ENCODE data around the gene GNAT3. TPM values are rescaled to one million over a fixed set of nuclear protein-coding genes. Genes with fewer than 3 reads are reported as not detected.

Gene GNAT3
- total RNA-seq, 1 experiment from 2014 or later, result not detected

DNA sequence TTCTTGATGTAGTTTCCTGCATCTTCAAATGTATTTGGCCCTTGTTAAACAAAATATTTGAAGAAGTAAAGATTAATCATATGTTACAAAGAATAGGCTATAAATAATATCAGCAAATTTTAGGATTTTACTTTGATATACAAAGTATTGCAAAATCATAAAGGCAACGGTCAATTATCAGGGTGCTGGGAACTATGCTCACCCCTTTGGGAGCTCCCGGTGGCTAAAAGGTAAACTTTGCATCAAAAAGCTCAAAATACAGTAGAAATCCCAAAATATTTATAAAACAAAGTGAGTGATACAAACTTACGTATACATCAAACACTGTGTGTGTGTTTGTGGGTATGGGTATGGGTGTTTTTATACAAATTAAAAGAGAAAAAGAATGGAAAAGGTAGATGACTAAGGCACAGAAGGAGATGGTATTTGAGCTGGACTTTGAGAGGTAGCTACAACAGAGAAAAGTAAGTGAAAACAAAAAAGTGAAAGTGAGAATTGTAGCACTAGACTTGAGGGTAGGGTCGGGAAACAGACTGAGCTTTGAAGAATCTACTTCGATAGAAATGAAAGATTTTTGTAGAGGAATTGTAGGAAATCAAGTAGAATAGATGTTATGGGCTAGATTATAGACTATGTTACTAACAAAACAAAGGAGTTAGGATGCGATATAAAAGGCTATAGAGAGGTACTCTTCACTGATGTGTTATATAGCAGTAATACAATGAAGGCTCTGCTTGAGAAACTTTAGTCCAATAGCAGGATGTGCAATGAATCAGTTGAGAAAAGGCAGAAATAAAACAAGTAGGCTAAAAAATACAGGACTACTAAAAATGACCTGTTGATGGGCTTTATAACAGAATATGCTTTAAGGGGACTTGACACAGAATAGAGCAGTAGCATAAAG is 52.8 kb downstream of the GNAT3 start:
- H2AFZ ChIP-seq (ENCODE audit: low read depth, low read length, poor library complexity, severe bottlenecking), result peak overlapping the region; percentile 36
- BruUV-seq (replicated peaks), result no TSS peak

More for the DNA sequence above, 52.8 kb downstream of the GNAT3 start:
- ATAC-seq (no peak), DNase-seq (ENCODE audit: low read depth, low spot score) (no peak)
- Histone ChIP-seq H3K4me2 (ENCODE audit: low read length) (no peak overlapping the region), H3K9ac (ENCODE audit: low read length) (no peak overlapping the region), H3K27ac (ENCODE audit: low read depth, low read length) (no peak overlapping the region), H3K4me1 (ENCODE audit: control insufficient read depth in 1 of 2, insufficient read depth in 2 of 2, low read length in 2 of 2) (no peaks in the 10 kb centered on the region), H3K79me2 (ENCODE audit: insufficient read depth, low read length) (no peaks in the 10 kb centered on the region), H3K9me2 (ENCODE audit: insufficient read depth) (no peaks in the 10 kb centered on the region), H3K4me3 (replicated peaks in 1 of 2; ENCODE audit: low read depth in 1 of 2, low read length in 2 of 2) (no peak overlapping the region), H3K27me3 (ENCODE audit: insufficient read depth, low read length) (no peaks in the 10 kb centered on the region), H3K9me3 (ENCODE audit: control insufficient read depth in 1 of 2, insufficient read depth in 1 of 2, low read depth in 1 of 2, low read length in 2 of 2) (no peaks in the 10 kb centered on the region), H3K36me3 (ENCODE audit: control insufficient read depth in 1 of 2, insufficient read depth in 2 of 2, low read length in 2 of 2) (no peaks in the 10 kb centered on the region), H4K20me1 (ENCODE audit: insufficient read depth) (no peaks in the 10 kb centered on the region)
- ChIA-PET POLR2A (no interaction called here), CTCF (interaction anchor here (1.1 to 1.2 kb wide), 2 partner anchors 200 to 1011 kb away, joined by 3 read pairs; no protein-coding TSS in a partner anchor), RAD21 (ENCODE audit: low non-redundant PET in 1 of 2, low total read pairs in 2 of 2, uncharacterized antibody in 2 of 2, unreplicated experiment in 2 of 2) (no interaction called here)
- intact Hi-C loops (cut with micrococcal nuclease), result loop anchor here (10.0 kb wide), 2 partner anchors 654 to 1164 kb away; no protein-coding TSS in a partner anchor
- TF ChIP-seq RAD21 (IDR thresholded peaks at IDR 0.05; ENCODE audit: low read depth) (no peak), SRF (IDR thresholded peaks at IDR 0.05; ENCODE audit: low read depth) (no peak), POLR2AphosphoS5 (IDR thresholded peaks at IDR 0.05; ENCODE audit: low read depth, low read length) (no peak), EZH2 (IDR thresholded peaks at IDR 0.05) (no peak), CBX3 (IDR thresholded peaks at IDR 0.05; ENCODE audit: low read depth) (no peak), ZNF274 (IDR thresholded peaks at IDR 0.05; ENCODE audit: low read depth, low read length) (no peak), POLR2A (IDR thresholded peaks at IDR 0.05; ENCODE audit: borderline replicate concordance, extremely low read depth, insufficient read depth, insufficient read length) (no peak), CEBPB (IDR thresholded peaks at IDR 0.05; ENCODE audit: low read depth) (no peak), SIN3A (IDR thresholded peaks at IDR 0.05; ENCODE audit: low read depth) (no peak), EZH2phosphoT487 (IDR thresholded peaks at IDR 0.05; ENCODE audit: borderline replicate concordance) (no peak)
- TF ChIP-seq, protein P1, sequence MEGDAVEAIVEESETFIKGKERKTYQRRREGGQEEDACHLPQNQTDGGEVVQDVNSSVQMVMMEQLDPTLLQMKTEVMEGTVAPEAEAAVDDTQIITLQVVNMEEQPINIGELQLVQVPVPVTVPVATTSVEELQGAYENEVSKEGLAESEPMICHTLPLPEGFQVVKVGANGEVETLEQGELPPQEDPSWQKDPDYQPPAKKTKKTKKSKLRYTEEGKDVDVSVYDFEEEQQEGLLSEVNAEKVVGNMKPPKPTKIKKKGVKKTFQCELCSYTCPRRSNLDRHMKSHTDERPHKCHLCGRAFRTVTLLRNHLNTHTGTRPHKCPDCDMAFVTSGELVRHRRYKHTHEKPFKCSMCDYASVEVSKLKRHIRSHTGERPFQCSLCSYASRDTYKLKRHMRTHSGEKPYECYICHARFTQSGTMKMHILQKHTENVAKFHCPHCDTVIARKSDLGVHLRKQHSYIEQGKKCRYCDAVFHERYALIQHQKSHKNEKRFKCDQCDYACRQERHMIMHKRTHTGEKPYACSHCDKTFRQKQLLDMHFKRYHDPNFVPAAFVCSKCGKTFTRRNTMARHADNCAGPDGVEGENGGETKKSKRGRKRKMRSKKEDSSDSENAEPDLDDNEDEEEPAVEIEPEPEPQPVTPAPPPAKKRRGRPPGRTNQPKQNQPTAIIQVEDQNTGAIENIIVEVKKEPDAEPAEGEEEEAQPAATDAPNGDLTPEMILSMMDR (IDR thresholded peaks at IDR 0.05 in 2 of 3, conservative IDR thresholded peaks at IDR 0.05 in 1 of 3; ENCODE audit: borderline replicate concordance in 1 of 3, insufficient read depth in 1 of 3, low read depth in 2 of 3, low read length in 2 of 3), result no peak
- TF ChIP-seq, protein P2, sequence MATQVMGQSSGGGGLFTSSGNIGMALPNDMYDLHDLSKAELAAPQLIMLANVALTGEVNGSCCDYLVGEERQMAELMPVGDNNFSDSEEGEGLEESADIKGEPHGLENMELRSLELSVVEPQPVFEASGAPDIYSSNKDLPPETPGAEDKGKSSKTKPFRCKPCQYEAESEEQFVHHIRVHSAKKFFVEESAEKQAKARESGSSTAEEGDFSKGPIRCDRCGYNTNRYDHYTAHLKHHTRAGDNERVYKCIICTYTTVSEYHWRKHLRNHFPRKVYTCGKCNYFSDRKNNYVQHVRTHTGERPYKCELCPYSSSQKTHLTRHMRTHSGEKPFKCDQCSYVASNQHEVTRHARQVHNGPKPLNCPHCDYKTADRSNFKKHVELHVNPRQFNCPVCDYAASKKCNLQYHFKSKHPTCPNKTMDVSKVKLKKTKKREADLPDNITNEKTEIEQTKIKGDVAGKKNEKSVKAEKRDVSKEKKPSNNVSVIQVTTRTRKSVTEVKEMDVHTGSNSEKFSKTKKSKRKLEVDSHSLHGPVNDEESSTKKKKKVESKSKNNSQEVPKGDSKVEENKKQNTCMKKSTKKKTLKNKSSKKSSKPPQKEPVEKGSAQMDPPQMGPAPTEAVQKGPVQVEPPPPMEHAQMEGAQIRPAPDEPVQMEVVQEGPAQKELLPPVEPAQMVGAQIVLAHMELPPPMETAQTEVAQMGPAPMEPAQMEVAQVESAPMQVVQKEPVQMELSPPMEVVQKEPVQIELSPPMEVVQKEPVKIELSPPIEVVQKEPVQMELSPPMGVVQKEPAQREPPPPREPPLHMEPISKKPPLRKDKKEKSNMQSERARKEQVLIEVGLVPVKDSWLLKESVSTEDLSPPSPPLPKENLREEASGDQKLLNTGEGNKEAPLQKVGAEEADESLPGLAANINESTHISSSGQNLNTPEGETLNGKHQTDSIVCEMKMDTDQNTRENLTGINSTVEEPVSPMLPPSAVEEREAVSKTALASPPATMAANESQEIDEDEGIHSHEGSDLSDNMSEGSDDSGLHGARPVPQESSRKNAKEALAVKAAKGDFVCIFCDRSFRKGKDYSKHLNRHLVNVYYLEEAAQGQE (IDR thresholded peaks at IDR 0.05; ENCODE audit: low read depth), result no peak

Measured in HCT116 (cell line).